HG03558 (cell line): ENCODE measurements around the gene SPAG9.

Experiments used
- ATAC-seq: cut with Tn5 transposase; IDR thresholded peaks from one replicate; pipeline ENCODE4 v1.9.1; 2021; ENCODE audit warnings: moderate number of reproducible peaks; ENCODE audit not compliant: unreplicated experiment; ENCODE audit errors: extremely low read depth

Gene SPAG9

GRCh38 chr17:51006601-51007000 is 114.1 kb downstream of the SPAG9 start:
- ATAC-seq, result no peak

- no peak for ATAC-seq
Observed at GRCh38 chr17:51005768-51006167, 114.9 kb downstream of the SPAG9 start.

DNA sequence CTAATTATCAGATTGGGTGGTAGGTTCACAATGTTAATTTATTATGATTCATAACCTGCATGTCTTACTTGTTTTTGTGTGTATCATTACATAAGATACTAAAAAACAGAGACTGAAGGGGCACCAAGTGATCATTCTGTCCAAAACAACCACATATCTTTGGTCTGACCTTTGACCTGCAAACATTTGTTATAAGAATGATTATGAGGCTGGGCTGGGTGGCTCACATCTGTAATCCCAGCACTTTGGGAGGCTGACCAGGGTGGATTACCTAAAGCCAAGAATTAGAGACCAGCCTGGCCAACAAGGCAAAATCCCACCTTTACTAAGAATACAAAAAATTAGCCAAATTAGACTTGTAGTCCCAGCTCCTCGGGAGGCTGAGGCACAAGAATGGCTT is 116.4 kb downstream of the SPAG9 start:
- ATAC-seq, result no peak

DNA sequence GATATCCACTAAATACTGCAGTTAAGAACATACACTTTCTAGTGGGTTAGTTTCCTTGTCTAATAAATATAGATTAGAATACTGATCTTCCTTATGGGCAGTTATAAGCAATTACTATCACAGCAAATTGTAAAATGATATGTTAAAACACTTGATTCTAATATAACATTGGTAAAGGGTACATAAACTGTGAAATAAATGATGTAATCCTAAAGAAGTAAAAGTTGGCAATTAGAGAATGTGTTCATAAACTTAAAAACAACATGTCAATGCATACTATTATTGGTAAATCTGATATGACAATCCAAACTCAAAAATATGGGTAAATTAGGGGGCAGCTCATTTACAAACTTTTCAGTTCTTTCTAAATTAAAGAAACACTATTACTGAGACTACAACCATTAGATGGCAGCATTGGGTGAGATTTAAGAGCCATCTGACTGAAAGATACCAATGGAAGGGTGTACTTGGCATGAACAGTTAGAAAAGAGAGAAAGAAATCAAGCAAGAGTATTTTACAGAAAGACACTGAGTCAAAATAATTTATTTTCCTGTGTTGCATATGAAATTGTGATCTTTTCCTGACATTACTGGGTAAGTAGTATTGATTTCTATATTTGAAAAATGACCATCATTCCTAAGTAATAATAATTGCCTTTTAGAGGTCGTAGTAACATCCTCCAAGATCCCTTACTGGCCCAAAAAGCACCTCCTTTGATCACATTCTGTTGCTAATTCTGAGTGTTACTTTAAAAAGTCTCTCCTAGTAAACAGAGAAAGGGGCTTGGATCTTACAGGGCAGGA is 119.6 kb downstream of the SPAG9 start:
- no peak for ATAC-seq

GRCh38 chr17:50995668-50996067 is 125.0 kb downstream of the SPAG9 start:
- no peak for ATAC-seq

- no peak for ATAC-seq
Observed at GRCh38 chr17:50993544-50993943, 127.1 kb downstream of the SPAG9 start.

GRCh38 chr17:50989149-50989548 is 131.5 kb downstream of the SPAG9 start:
- ATAC-seq, result no peak

- no peak for ATAC-seq
Observed at GRCh38 chr17:50988427-50988826, 132.2 kb downstream of the SPAG9 start.

DNA sequence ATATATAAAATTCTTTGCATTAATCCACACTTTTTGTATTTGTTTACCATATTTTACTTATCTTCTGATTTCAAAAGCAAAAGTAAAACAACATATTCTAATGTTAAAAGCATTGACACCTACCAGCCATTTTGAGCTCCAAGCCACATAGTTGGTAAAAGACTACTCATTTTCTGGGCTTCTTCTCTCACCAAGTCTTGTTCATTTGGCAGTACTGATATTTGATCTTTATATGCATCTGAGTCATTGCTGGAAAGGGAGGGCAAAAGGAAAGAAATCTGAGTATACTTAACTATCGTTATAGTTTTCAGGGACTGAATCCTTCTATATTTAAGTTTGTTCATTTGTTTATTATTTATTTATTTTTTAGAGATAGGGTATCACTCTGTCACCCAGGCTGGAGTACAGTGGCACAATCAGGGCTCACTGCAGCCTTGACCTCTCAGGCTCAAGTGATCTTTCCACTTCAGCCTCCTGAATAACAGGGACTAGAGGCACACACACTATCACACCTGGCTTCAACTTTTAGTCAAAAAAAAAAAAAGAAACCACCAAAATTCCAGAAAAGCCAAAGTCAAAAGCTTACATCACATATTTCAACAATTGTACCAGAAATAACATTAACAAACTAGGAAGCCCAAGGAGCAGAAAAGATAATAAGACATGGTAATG is 133.5 kb downstream of the SPAG9 start:
- ATAC-seq, result no peak

DNA sequence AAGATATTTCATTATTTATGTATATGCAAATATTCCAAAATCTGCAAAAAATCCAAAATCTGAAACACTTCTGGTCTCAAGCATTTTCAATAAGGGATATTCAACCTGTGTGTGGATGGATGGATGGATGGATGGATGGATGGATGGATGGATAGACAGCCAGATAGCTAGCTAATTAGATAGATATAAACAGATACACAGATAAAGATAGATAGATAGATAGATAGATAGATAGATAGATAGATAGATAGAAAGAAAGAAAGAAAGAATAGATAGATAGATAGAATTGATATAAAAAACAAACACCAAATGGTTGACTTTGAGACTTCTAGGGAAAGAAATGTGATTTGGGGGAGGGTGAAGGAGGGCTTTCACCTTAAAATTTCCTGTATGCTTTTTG is 139.4 kb downstream of the SPAG9 start:
- no peak for ATAC-seq

DNA sequence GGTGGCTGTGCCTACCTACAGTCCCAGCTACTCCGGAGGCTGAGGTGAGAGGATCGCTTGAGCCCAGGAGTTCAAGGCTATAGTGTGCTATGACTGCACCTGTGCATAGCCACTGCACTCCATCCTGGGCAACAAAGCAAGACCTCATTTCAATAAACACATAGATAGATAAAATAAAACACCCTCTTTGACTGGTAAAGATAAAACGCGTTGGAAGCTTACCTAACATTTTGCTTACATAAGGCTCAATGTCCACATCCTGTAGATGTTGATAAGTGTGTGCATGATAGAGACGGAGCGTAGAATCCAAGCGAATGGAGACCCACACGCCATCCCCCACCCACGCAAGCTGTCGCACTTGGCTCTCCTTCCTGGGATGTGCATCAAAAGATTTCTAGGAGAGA is 141.1 kb downstream of the SPAG9 start:
- no peak for ATAC-seq

- ATAC-seq, result no peak
Observed at GRCh38 chr17:50977487-50978159, 143.0 kb downstream of the SPAG9 start.

- ATAC-seq, result no peak
Observed at GRCh38 chr17:50976951-50977472, 143.7 kb downstream of the SPAG9 start.

GRCh38 chr17:50973557-50974494 is 146.8 kb downstream of the SPAG9 start:
- no peak for ATAC-seq

GRCh38 chr17:50972577-50972976 is 148.1 kb downstream of the SPAG9 start:
- no peak for ATAC-seq

GRCh38 chr17:50967795-50968194 is 152.9 kb downstream of the SPAG9 start:
- no peak for ATAC-seq

- no peak for ATAC-seq
Observed at GRCh38 chr17:50966163-50966666, 154.5 kb downstream of the SPAG9 start.

GRCh38 chr17:50963139-50963538 is 157.5 kb downstream of the SPAG9 start:
- ATAC-seq, result no peak

DNA sequence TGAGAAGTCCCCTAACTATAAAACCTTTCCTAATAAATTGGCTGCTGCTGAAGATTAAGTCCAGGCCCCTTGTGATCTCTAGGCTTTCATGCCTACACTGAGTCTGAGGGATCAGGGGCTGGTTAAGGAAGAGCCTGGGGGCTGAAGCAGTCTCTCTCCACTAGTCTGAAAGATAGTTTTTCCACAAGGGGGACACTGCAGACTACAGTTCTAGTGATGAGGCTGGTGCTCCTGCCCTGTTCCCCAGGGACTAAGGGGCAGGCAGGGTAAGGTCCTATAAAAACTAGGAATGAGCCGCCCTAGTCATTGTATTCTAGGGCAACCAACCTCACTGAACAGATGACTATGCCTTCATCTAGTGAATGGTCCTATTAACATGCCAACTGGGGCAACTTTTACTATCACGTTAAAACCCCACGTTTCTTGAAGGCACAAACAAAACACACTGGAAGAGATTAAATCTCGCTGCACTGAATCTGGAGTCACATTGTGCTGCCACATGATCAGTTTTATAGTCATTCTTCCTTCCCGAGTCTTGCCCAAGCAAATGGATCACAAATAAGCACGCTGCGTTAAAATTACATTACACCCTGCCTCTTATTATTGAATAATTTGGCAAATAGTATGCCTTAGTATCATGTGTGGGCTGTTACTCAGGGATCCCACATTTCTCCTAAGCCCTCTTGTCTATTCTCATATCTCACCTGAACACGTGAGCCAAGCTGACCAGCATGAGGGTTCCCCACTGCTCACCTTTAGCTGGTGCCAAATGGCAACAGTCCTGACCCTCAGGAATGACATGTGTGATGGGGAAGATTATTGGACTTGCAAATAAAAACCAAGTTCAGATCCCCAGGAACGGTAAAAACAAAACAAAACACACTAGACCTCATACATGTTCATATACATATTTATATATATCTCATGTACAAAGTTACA is 159.1 kb downstream of the SPAG9 start:
- ATAC-seq, result no peak
